HG02798 (cell line): ENCODE results near the gene CASQ1.

Experiments
- ATAC-seq: cut with Tn5 transposase; IDR thresholded peaks from one replicate; pipeline ENCODE4 v1.9.1; 2021; ENCODE audit warnings: mild to moderate bottlenecking; ENCODE audit not compliant: unreplicated experiment, poor library complexity

The CASQ1 gene

DNA sequence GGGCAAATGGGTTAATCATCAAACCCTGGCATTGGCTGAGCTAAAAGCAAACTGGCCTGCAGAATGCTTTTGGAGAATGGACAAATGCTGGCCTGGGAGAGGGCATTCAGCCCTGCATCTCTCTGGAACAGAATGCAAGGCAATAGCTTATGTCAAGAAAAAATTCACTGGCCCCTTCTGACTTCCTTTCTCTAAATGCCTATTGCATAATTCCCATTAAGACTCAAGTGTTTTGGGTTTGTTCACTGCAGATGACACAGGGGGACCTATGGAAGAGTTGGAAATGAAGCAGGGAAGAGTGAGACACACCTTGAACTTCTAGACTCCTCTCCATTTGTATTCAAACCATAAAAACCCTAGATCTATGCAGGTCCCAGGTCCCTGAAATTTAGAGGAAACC is 30.7 kb downstream of the CASQ1 start:
- ATAC-seq: no peak

- ATAC-seq: no peak
Measured at GRCh38 chr1:160222546-160222945, 32.2 kb downstream of the CASQ1 start.

DNA sequence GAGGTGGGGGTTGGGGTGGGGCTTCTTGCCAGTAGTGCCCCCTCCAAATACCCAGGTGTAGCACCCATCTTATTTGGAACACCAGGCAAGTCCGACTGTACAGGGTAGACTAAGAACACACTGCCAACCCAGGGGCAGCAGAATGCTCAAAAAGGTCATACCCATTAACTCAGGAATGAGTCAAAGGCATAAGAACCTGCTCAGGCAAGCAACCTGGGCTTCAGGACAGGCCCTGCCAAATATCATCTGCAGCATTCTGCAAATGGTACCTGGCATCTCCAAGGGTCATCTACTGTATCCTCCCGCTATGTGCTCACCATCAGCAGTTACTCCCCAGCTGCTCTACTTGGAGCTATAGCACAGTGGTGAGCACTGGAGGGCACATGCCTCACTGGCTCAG is 34.2 kb downstream of the CASQ1 start:
- no peak for ATAC-seq

GRCh38 chr1:160225345-160225744 is 35.0 kb downstream of the CASQ1 start:
- no peak for ATAC-seq

GRCh38 chr1:160226623-160227022 is 36.2 kb downstream of the CASQ1 start:
- ATAC-seq: no peak

DNA sequence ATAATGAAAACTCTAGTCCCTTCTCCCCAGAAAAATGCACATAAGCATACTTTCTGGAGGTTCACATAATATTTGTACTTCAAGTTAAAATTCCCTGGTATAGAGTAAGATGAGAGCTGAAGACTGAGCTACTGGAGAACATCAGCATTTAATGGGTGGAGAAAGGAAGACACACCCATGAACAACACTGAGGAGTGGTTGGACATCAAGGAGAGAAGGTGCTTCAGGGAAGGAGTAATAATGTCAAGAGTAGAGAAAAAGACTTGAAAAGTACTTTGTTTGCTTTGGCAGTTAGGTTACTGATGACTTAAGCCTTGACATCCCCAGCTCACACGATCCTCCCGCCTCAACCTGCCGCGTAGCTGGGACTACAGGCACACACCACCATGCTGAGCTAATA is 36.7 kb downstream of the CASQ1 start:
- ATAC-seq: no peak

GRCh38 chr1:160227561-160227960 is 37.2 kb downstream of the CASQ1 start:
- ATAC-seq: no peak

GRCh38 chr1:160228431-160228830 is 38.1 kb downstream of the CASQ1 start:
- ATAC-seq: no peak

DNA sequence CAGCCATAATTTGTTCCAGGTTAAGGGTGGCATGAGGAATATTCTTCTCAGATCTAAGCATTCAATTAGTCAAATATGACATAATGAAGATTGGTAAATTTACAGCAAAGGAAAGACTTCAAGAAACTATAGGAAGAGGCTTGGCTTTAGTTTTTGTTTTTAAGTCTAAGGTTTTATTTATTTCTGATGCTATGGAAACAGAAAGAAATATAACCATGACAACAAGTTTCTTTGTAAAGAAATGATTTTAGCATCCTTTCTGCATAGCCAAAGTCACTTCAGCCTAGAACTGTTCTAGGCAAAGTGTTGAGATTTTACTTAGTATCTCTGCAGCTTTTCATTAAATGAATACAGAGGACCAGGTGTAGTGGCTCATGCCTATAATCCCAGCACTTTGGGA is 42.5 kb downstream of the CASQ1 start:
- ATAC-seq: no peak

GRCh38 chr1:160236806-160237205 is 46.4 kb downstream of the CASQ1 start:
- ATAC-seq: no peak

GRCh38 chr1:160237558-160237957 is 47.2 kb downstream of the CASQ1 start:
- no peak for ATAC-seq

- ATAC-seq: no peak
Measured at GRCh38 chr1:160238408-160238807, 48.0 kb downstream of the CASQ1 start.

DNA sequence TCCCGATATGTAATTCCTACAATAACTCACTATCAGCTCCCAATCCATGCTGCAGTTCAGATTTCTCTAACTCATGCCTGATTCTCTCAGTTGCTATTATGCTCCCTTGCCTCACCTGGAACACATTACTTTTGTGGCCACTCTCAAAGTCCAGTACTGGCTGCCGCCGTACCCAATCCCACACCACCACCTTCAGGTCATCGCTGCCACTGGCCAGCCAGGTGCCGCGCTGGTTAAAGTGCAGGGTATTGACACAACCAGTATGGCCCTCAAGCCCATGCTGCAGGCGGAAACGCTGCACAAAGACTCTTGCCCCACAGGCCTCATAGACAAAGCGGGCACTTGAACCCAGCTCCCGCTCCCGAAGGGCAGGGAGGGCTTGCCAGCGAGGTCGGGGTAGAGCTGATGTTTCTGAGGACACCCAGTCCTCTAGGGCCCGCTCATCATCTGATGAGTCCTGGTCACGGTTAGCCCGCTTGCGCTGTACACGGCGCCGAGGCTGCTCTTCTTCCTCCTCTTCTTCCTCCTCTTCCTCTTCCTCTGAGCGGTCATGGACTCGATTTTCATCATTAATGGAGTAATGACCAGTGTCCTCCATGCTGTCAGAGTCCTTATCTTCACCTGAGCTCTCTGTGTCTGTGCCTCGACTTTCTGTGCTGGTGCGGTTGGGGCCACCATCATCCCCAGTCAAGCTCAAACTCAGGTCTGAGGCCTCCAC is 49.4 kb downstream of the CASQ1 start:
- no peak for ATAC-seq

DNA sequence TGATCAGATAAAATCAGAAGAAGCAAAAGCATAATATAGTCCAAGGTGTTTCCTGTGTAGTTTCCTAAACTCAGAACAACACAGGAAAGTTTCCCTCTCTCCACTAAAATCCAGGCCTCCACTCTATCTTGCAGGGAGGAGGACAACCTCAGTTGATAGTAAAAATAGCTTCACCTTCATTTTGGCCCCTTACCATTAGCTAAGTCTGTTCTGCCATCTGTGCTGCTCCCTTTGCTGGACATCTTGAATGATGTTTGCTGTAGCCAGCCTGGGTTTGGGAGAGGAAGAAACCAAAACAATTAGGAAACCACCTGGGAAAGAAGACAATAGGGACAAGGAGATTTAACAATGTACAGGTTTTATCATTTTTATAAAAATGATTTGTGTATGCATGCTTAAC is 53.4 kb downstream of the CASQ1 start:
- no peak for ATAC-seq

GRCh38 chr1:160244209-160244608 is 53.8 kb downstream of the CASQ1 start:
- ATAC-seq: no peak

GRCh38 chr1:160245434-160245833 is 55.1 kb downstream of the CASQ1 start:
- ATAC-seq: no peak

- ATAC-seq: no peak
Measured at GRCh38 chr1:160247053-160247452, 56.7 kb downstream of the CASQ1 start.

GRCh38 chr1:160251011-160251410 is 60.6 kb downstream of the CASQ1 start:
- no peak for ATAC-seq
